Gastrocnemius medialis (tissue), 4 donors: ENCODE data around the gene SERINC3.

Source experiments
- CTCF ChIP-seq, 5 experiments: fragments of 450-650 bp in 3 of 5; fragments of 200-600 bp in 2 of 5; sonication (generic) in 2 of 5; IDR thresholded peaks in 4 of 5; conservative IDR thresholded peaks in 1 of 5; 1 replicate in 4 of 5; 2 replicates in 1 of 5; pipeline ENCODE4 v1.5.1; 2016 to 2019; ENCODE audit warnings: antibody characterized with exemption in 5 of 5, mild to moderate bottlenecking in 3 of 5, moderate library complexity in 3 of 5
- POLR2A ChIP-seq, 2 donors: fragments of 450-650 bp; IDR thresholded peaks; one replicate each; pipeline ENCODE4 v1.6.1; 2017; ENCODE audit warnings: antibody characterized with exemption in 2 of 2, mild to moderate bottlenecking in 2 of 2, moderate library complexity in 2 of 2

- TF ChIP-seq CTCF (IDR thresholded peaks at IDR 0.05 in 4 of 5, conservative IDR thresholded peaks at IDR 0.05 in 1 of 5) (no peak), POLR2A (IDR thresholded peaks at IDR 0.05) (no peak)
These were observed 60.6 kb downstream of the SERINC3 start for GRCh38 chr20:44461142-44461802.
